T-helper 17 cell (primary cell): Measurements from ENCODE around the gene ANKRD18B. TPM values are rescaled to one million over a fixed set of nuclear protein-coding genes. Genes with fewer than 3 reads are reported as not detected.
"Not testable (repeated sequence)": the region's sequence is repeated elsewhere in the genome, so short reads cannot be mapped to it uniquely, and the experiment has no call there.

ENCODE experiments used
- ATAC-seq: fragments of 150-1000 bp; cut with Tn5 transposase; 2 replicates; pipeline ENCODE4 v1.10.0; 2021; ENCODE audit warnings: mild to moderate bottlenecking, moderate library complexity
- DNase-seq, 3 donors: peaks; one replicate each; pipeline versions ENCODE4 v3.0.0 to v3.0.0-alpha.2; 2020 to 2021
- H3K9me3 ChIP-seq: one replicate; pipeline ENCODE4 v1.7.0; 2013; ENCODE audit warnings: low read length, mild to moderate bottlenecking; ENCODE audit not compliant: control insufficient read depth, poor library complexity, severe bottlenecking
- H3K27ac Mint-ChIP-seq: one replicate; pipeline ENCODE4 v1.8.0; 2022; ENCODE audit warnings: mild to moderate bottlenecking, moderate library complexity, mixed read lengths
- H3K27me3 Mint-ChIP-seq: one replicate; pipeline ENCODE4 v1.8.0; 2022; ENCODE audit warnings: mixed read lengths
- H3K36me3 Mint-ChIP-seq: one replicate; pipeline ENCODE4 v1.8.0; 2022; ENCODE audit warnings: low read depth, mixed read lengths
- H3K4me1 Mint-ChIP-seq: one replicate; pipeline ENCODE4 v1.8.0; 2022; ENCODE audit warnings: mild to moderate bottlenecking, mixed read lengths
- H3K4me3 Mint-ChIP-seq: one replicate; pipeline ENCODE4 v1.8.0; 2022; ENCODE audit warnings: mild to moderate bottlenecking, moderate library complexity, mixed read lengths
- total RNA-seq, 4 donors: library from RNA in 2 of 4; stranded (reverse) in 2 of 4; gene quantifications; one replicate each; pipeline ENCODE4 v1.2.3 and lab custom pipeline; 2022 to 2026

The ANKRD18B gene
- total RNA-seq, 2 donors from 2014 or later = 1.2 to 1.5 TPM

DNA sequence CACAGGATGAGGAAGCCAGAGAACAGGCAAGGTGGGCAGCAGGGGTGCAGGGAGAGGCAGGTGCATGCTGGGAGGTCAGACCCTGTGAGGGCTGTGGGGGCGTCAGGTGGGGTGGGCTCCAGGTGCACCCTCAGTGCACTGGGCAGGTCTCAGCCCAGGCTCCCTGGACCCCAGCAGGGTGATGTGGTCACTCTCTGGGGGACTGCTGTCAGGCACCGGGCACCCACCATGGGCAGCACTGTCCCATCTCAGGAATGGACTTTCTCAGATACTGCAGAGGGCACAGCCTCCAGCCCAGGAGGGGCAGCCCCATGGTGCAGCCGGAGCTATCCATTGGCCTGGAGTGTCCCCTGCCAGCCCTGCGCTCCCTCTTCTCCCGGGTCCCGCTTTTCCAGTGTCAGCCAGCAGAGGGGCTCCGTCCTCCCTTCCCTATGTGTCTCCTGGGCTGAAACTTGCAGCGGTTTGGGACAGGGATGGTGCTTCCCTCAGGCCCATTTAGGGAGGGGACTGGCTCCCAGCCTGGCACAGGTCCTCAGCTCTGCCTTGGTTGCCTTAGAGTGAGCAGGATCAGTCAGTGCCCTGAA, 74.8 kb downstream of the ANKRD18B start:
- H3K36me3 Mint-ChIP-seq, H3K27ac Mint-ChIP-seq, H3K4me1 Mint-ChIP-seq, H3K9me3 ChIP-seq, ATAC-seq, DNase-seq, H3K27me3 Mint-ChIP-seq, H3K4me3 Mint-ChIP-seq: not testable (repeated sequence)

DNA sequence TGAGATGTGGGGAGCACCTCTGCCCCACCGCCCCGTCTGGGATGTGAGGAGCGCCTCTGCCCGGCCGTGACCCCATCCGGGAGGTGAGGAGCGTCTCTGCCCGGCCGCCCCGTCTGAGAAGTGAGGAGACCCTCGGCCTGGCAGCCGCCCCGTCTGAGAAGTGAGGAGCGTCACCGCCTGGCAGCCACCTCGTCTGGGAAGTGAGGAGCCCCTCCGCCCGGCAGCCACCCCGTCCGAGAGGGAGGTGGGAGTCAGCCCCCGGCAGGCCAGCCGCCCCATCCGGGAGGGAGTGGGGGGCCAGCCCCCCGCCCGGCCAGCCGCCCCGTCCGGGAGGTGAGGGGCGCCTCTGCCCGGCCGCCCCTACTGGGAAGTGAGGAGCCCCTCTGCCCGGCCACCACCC, 76.9 kb downstream of the ANKRD18B start:
- H3K4me3 Mint-ChIP-seq, DNase-seq, H3K36me3 Mint-ChIP-seq, H3K4me1 Mint-ChIP-seq, H3K9me3 ChIP-seq, H3K27me3 Mint-ChIP-seq, ATAC-seq, H3K27ac Mint-ChIP-seq: not testable (repeated sequence)

DNA sequence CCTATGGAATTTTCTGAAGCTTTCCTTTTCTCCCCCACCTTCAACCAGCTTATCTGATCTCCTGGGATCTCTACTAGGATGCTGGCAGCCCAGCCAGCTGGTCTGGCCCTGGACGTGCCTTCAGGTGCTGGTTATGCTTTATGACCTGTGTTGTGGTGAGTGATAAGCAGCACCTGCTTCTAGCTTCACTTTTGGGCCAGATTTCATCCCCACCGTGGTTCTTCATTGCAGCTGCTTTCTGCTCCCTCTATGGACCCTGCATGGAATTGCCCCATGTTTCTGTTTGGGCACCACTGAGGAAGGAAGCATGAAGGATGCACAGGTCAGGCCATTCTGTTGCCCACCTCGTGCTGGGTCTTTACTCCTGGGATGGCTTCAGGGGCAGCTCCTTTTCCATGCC, 80.2 kb downstream of the ANKRD18B start:
- H3K9me3 ChIP-seq, H3K4me1 Mint-ChIP-seq, H3K4me3 Mint-ChIP-seq, H3K27ac Mint-ChIP-seq, DNase-seq, ATAC-seq, H3K36me3 Mint-ChIP-seq: not testable (repeated sequence)
- H3K27me3 Mint-ChIP-seq = peaks cover 30% of the 10 kb centered on the region

GRCh38 chr9:33604936-33605335, 80.9 kb downstream of the ANKRD18B start:
- ATAC-seq = not testable (repeated sequence)

GRCh38 chr9:33611358-33611757, 87.3 kb downstream of the ANKRD18B start:
- Mint-ChIP-seq H3K4me3 (no peak overlapping the region), H3K36me3 (no peaks in the 10 kb centered on the region), H3K27ac (no peak overlapping the region), H3K4me1 (no peaks in the 10 kb centered on the region), H3K27me3 (peaks cover 57% of the 10 kb centered on the region)
- DNase-seq (no peak), ATAC-seq (no peak)
- no peaks in the 10 kb centered on the region for H3K9me3 ChIP-seq

More at GRCh38 chr9:33604936-33605335, 80.9 kb downstream of the ANKRD18B start:
- H3K27ac Mint-ChIP-seq, H3K36me3 Mint-ChIP-seq, H3K9me3 ChIP-seq, DNase-seq, H3K4me1 Mint-ChIP-seq, H3K4me3 Mint-ChIP-seq: not testable (repeated sequence)
- peaks cover 34% of the 10 kb centered on the region for H3K27me3 Mint-ChIP-seq

DNA sequence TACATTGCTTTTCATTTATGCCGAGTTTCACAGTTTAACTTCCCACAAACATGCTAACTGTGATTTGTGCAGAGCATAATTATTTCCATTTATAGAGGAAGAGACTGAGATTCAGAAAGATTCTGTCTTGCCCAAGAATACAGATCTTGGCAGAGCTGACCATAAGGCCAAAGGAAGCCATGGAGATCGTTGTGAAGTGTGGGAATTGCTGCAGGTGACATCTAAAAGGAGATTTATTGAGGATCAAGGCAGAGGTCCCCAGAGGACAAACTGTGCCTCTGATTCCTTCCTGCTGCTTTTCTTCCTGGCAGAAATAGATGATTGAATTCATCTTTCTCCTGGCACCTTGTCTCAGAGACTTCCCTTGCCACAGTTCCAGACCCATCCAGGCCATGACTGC, 88.4 kb downstream of the ANKRD18B start:
- not testable (repeated sequence) for ATAC-seq, H3K27ac Mint-ChIP-seq, H3K9me3 ChIP-seq, DNase-seq, H3K4me3 Mint-ChIP-seq, H3K4me1 Mint-ChIP-seq, H3K36me3 Mint-ChIP-seq
- H3K27me3 Mint-ChIP-seq = peaks cover 56% of the 10 kb centered on the region

DNA sequence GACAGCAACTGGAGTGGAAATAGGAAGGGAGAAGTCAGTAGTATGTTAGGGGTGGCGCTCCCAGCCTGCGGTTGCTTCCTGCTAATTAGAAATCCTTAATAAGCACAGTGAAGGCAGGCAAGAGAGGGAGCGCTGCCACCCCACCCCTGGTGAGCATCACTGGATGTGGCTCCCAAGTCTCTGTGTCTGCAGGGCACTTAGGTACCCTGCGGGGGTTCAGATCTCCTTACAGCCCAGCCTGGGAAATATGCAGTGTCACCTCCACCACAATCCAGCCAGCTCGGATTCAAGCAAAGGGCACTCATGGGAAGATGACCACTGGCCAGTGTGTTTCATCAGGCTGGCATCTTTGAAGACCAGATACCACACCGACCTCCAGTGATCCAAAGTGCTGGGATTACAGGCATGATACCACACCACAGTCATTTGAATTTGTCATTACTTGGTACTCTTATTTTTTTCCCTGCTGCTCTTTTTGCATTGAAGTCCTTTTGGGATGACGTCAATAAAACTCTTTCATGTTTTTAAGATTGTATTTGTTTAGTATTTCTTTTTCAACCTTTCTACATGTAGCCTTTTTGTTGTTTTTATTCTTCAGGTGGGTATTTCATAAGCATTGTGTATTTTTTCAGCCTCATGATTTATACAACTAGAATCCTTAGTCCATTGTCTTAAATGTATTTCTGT, 90.1 kb downstream of the ANKRD18B start:
- ATAC-seq (no peak), DNase-seq (no peak)
- H3K27me3 Mint-ChIP-seq = peaks cover 51% of the 10 kb centered on the region
- peaks cover 3% of the 10 kb centered on the region for H3K4me1 Mint-ChIP-seq
- no peak overlapping the region for H3K4me3 Mint-ChIP-seq
- no peak overlapping the region for H3K27ac Mint-ChIP-seq
- H3K36me3 Mint-ChIP-seq = peaks cover 3% of the 10 kb centered on the region
- H3K9me3 ChIP-seq = no peaks in the 10 kb centered on the region

DNA sequence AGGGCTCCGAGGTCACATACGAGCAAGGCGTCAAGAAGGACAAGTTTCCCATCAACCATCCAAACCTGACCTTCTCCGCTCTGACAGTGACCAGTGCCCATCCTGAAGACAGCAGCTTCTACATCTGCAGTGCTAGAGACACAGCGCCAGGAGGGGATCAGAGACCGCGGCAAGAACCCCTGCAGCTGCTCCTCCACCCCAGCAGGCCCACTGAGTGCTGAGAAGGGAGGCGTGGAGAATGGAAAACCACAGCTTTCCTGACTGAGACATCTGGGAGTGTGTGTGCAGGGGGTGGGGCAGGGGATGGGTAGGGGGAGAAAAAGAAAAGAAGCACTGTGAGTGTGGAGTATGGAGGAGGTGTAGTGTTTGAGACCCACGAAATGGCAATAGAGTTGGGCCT, 94.3 kb downstream of the ANKRD18B start:
- peaks cover 64% of the 10 kb centered on the region for H3K27me3 Mint-ChIP-seq
- H3K36me3 Mint-ChIP-seq, ATAC-seq, H3K9me3 ChIP-seq, H3K4me3 Mint-ChIP-seq, DNase-seq, H3K27ac Mint-ChIP-seq, H3K4me1 Mint-ChIP-seq: not testable (repeated sequence)

DNA sequence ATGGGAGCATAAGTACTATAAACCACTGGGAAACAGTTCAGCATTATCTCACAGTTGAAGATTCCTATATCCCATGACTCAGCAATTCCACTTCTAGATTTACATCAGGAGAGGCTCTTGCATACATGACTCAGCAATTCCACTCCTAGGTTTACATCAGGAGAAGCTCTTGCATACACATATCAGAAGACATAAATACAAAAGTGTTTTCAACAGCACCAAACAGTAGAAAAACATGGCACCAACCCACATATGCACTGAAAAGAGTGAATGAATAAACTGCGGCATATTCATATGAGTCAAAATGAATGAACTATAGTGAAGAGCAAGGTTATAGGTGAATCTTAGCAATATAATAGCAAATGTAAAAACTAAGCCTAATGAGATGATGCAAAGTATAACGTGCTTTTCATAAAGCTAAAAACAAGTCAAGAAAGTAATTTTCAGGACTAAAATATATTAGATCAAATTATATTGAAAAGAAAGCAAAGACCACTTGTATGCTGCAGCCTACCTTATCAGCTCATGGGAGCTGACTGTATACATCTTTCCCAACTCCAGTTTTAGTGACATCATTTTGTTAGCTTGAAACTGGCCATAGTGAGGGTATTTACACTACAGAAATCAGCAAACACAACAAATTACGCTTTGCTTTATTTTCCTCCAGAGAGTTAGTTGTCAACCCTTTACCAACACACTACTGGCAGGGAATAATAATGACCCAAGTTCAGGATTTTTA, 95.8 kb downstream of the ANKRD18B start:
- no peak for ATAC-seq
- peaks cover 72% of the 10 kb centered on the region for H3K27me3 Mint-ChIP-seq
- no peak overlapping the region for H3K4me3 Mint-ChIP-seq
- H3K9me3 ChIP-seq = no peaks in the 10 kb centered on the region
- H3K27ac Mint-ChIP-seq = no peak overlapping the region
- peaks cover 13% of the 10 kb centered on the region for H3K4me1 Mint-ChIP-seq
- DNase-seq = no peak
- peaks cover 3% of the 10 kb centered on the region for H3K36me3 Mint-ChIP-seq

DNA sequence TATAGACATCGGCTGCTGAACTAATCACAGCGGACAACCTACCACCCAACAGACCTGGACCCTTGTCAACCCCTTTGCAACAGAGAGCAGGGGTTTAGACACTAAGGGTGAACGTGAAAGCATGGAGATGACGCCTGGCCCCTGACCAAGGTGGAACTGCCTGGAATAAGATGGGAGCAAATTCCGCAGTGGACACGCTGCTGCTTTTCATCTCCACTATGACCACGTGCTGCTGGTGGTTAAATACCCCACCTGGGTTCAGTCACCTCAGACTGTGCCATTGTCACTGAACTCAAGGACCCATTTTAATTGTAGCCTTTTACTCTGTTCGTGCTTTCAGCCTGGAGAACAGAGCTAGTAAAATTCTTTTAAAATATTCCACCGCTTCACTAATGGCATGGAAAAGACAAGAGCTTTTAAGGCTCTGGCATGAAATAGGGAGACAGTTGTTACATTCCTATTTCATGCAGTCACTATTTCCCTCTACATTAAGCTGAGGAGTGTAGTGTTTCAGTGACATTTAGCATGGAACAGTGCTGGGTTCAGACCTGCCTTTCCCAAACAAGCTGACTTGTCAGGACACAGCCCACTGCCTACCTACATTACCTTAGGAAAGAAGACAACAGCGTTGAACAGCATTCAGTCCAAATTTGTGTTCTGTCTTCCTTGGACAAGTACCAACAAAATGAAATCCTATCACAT, 96.8 kb downstream of the ANKRD18B start:
- H3K9me3 ChIP-seq = no peaks in the 10 kb centered on the region
- no peak for ATAC-seq
- Mint-ChIP-seq H3K27me3 (peaks cover 66% of the 10 kb centered on the region), H3K36me3 (peaks cover 3% of the 10 kb centered on the region), H3K27ac (no peak overlapping the region), H3K4me3 (no peak overlapping the region), H3K4me1 (peaks cover 13% of the 10 kb centered on the region)
- no peak for DNase-seq

Other genes with a start within 250 kb of the ANKRD18B start
- gene NFX1, start 233.7 kb upstream of the ANKRD18B start, total RNA-seq = 10 to 100 TPM; 32.2 to 42.0 TPM
- 1 to 10 TPM in 1 of 2 donors, under 1 TPM in 1; 0.31 to 1.2 TPM for gene AQP7, start 121.7 kb upstream of the ANKRD18B start, total RNA-seq
- 100 to 1,000 TPM; 206 to 225 TPM for gene AQP3, start 76.7 kb upstream of the ANKRD18B start, total RNA-seq
- 10 to 100 TPM; 32.4 to 34.6 TPM for gene NOL6, start 50.3 kb upstream of the ANKRD18B start, total RNA-seq